HUDEP-2 (cell line): ENCODE data around the gene CNGA4.
"Not testable (repeated sequence)": the region's sequence is repeated elsewhere in the genome, so short reads cannot be mapped to it uniquely, and the experiment has no call there.

Source experiments
- DNase-seq, 76 experiments: peaks; one replicate each; lab custom pipeline; 2025; ENCODE audit not compliant: unreplicated experiment in 76 of 76; lab: John Stamatoyannopoulos, UW

Gene CNGA4

DNA sequence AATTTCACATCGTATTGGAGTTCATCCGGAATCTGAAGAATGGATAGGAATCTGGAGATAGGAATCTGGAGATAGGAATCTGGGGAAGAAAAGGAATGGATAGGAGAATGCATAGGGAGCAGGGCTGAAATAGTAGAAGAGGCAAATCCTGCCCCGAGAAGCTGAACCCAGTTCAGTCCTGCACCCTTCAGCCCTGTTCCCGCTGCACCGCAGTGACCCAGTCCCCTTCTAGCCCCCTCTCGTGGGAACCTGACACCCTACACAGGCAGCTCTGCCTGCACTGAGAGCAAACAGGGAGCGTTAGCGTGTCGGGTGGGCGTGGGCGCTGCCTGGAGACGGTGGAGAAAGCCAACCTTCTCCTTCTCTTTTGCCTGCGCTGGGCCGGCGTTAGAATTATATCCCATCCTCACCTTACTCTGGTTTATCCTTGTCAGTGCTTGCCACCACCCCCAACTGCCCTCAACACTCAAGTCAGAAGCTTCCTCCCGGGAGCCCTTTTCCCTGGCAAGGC lies 19.7 kb downstream of the CNGA4 start:
- DNase-seq: no peak

DNA sequence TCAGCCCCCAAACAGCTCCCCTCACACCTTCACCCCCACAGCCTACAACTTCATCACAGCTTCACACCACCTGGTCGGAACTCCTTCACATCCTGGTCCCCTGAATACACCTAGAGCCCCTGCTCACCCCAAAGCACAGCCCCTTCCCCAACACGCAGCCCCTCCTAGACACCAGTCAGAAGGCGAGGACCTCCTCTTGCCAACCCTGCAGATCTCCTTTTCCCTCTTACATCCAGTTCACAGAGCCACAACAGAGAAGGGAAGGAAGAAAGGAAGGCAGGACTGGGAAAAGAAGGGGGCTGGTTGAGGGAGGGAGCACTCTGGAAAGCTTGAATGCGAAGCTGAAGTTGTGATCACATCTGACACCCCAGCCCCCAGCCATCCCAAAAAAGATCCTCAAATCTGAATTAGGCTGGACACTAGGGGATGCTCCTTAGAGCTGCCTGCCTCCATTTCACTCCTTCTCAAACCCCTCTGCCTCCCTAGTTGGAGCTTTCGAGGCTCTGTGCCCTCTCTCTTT lies 21.4 kb downstream of the CNGA4 start:
- DNase-seq: no peak

DNA sequence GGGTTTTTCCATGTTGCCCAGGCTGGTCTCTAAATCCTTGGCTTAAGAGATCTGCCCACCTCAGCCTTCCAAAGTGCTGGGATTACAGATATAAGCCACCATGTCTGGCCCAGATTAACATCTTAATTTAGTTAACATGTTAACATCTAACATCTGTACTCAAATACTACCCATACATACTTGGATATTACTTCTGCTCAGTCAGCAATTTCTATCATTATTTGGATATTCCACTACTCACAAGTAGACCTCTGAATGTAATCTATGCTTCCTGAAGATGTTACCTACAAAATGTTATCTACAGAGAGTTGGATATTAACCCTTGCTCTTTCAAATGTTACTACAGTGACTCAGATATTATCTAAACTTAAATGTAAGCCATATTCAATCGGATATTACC lies 24.8 kb downstream of the CNGA4 start:
- DNase-seq: no peak

DNA sequence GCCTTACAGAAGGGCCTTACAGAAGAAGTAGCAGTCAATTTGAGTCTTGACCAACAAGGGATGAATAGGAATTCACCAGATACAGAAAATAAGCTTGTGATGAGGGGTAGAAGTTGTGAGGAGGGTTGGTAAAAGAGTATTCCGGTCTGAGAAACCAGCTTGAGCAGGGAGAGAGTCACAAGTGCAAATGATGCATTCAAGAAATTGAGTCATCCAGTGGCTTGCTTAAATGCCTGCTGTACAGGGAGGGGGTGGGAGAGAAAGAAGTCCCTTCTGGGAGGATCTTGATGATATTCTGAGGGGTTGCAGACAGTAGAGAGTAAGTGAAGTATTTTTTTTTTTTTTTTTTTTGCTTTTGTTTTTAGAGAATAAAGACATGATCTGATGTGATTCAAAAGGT lies 29.9 kb downstream of the CNGA4 start:
- DNase-seq: no peak

DNA sequence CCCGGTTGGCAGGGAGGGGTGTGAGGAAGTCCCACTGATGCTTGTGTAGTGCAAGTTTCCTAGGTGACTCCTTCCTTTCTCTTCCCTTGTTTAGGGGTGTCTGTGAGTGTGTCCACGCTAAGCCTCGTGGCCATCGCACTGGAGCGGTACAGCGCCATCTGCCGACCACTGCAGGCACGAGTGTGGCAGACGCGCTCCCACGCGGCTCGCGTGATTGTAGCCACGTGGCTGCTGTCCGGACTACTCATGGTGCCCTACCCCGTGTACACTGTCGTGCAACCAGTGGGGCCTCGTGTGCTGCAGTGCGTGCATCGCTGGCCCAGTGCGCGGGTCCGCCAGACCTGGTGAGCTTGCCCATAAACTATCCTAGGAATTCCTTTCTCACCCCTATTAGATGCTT lies 31.1 kb downstream of the CNGA4 start:
- no peak for DNase-seq

DNA sequence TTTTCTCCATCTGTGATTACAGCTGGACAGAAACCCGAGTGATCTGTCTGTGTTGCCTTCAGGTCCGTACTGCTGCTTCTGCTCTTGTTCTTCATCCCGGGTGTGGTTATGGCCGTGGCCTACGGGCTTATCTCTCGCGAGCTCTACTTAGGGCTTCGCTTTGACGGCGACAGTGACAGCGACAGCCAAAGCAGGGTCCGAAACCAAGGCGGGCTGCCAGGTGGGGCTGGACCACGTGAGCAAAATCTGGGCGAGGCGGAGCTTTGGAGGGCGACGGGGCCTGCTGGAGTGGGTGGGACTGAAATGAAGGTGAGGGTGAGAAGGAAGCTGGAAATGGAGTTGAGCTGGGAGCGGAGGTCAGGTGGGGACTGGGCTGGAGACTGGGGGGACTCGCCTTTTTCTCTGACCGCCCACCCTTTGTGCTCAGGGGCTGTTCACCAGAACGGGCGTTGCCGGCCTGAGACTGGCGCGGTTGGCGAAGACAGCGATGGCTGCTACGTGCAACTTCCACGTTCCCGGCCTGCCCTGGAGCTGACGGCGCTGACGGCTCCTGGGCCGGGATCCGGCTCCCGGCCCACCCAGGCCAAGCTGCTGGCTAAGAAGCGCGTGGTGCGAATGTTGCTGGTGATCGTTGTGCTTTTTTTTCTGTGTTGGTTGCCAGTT lies 31.8 kb downstream of the CNGA4 start:
- no peak for DNase-seq

DNA sequence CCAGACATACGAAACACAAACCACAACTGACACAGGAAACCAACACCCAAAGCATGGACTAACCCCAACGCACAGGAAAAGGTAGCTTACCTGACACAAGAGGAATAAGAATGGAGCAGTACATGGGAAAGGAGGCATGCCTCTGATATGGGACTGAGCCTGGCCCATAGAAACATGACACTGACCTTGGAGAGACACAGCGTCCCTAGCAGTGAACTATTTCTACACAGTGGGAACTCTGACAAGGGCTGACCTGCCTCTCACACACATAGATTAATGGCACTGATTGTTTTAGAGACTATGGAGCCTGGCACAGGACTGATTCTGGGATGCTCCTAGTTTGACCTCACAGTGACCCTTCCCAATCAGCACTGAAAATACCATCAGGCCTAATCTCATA lies 32.7 kb downstream of the CNGA4 start:
- DNase-seq: no peak

DNA sequence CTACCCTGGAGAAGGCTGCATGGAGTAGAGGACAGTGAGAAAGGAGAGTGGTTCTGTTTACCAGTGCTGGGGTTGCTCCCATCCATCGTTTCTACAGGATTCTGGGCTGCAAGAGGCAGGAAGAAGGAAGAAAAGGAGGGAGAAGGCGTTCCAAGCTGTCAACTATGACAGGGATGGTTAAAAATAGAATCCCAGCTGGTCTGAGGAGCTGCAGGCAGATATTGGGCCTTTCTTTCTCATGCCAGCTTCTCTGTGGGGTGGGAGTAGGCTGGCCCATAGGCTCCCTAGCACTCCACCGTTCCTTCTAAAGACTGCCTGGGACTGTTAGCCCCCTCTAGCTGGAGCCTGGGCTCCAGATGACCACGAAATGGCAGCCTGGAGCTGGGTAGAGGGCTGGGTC lies 34.3 kb downstream of the CNGA4 start:
- DNase-seq: no peak

DNA sequence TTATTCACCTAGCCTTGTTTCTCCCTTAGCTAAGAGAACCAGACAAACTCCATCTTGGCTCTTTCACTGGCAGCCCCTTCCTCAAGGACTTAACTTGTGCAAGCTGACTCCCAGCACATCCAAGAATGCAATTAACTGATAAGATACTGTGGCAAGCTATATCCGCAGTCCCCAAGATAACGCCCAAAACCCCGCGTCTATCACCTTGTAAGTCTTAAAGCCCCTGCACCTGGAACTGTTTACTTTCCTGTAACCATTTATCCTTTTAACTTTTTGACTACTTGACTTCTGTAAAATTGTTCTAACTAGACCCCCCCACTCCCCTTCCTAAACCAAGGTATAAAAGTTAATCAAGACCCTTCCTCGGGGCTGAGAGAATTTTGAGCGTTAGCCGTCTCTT lies 41.9 kb downstream of the CNGA4 start:
- DNase-seq: not testable (repeated sequence)

DNA sequence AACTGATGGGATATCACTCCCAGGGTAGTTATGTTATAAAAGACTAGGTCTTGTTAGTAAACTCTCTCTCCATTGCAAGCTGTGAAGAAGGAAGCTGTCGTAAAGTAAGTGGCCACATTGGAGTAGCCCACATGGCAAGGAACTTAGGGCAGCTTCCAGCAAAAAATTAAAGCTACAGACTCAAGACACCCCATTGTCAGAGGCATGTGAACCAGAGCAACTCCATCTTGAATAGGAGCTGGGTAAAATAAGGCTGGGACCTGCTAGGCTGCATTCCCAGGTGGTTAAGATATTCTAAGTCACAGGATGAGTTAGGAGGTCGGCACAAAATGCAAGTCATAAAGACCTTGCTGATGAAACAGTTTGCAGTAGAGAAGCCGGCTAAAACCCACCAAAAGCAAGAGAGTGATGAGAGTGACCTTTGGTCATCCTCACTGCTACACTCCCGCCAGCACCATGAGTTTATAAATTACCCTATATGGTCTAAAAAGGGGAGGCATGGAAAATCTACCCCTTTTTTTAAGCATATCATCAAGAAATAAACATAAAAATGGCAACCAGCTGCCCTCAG lies 44.6 kb downstream of the CNGA4 start:
- DNase-seq: no peak

DNA sequence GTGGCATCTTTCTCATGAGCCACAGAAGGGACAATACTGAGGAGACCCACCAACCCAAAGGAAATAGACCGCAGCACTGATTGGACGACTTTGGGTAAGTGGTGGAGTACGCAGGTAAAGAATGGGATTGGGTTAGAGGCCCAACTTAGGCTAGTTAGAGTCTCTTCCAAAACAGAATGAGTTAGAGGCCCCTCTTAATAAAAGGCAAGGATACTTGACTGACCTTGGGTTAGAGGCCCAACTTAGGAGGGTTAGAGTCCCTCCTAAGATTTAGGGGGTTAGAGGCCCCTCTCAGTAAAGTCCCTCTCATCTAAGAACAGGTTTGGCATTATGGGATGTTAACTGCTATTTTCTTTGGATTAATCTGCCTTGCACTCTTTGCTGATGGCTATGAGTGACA lies 45.4 kb downstream of the CNGA4 start:
- no peak for DNase-seq

DNA sequence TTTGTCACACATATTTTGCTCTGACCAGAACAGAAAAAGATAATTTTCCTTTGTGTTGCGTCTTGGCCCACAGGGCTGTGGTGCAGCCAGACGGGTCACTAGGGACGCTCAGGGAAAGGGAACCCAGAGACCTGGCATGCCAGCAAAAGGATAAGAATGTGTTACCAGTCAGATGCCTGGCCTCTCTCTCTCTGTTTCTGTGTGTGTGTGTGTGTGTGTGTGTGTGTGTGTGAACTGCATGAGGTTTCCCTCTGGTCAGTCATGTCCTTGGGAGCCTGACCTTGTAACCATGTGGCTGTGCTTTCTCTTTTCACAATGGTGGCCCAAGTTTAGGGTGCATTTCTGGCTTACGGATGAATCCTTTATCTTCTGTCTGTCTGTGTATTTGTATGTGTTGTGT lies 46.1 kb downstream of the CNGA4 start:
- no peak for DNase-seq
